HEK293 (cell line): Measurements from ENCODE around the gene CNTN4.

Experiments
- CTCF ChIA-PET: fragments of 350-600 bp; formaldehyde crosslinking; extraction: SDS; loops from one replicate; lab custom pipeline; 2021; ENCODE audit warnings: antibody characterized with exemption; lab: Yijun Ruan, JAX
- POLR2A ChIA-PET: fragments of 300-600 bp; formaldehyde crosslinking; extraction: SDS; loops from one replicate; lab custom pipeline; 2020; ENCODE audit warnings: antibody characterized with exemption, inconsistent platforms; lab: Yijun Ruan, JAX
- H3K27ac ChIP-seq: fragments of 200-500 bp; sonication (Bioruptor generic); 2 replicates; pipeline ENCODE4 v1.5.1; 2014; ENCODE audit warnings: low read depth, low read length, control low read depth, inconsistent platforms; ENCODE audit errors: extremely low read depth
- H3K36me3 ChIP-seq, 2 experiments: fragments of 200-500 bp in 1 of 2; sonication (Bioruptor generic) in 1 of 2; 1 replicate in 1 of 2; 2 replicates in 1 of 2; pipeline ENCODE4 v1.5.1; 2014 to 2017; ENCODE audit warnings: inconsistent platforms in 2 of 2, low read length in 2 of 2; ENCODE audit not compliant: control insufficient read depth in 2 of 2, insufficient read depth in 1 of 2
- H3K4me1 ChIP-seq: fragments of 200-500 bp; sonication (Bioruptor generic); 2 replicates; pipeline ENCODE4 v1.5.1; 2014; ENCODE audit warnings: mild to moderate bottlenecking, low read length, inconsistent platforms; ENCODE audit not compliant: control insufficient read depth, insufficient read depth
- H3K4me3 ChIP-seq: 2 replicates; pipeline ENCODE4 v1.5.1; 2011; ENCODE audit warnings: low read depth, mild to moderate bottlenecking, control low read depth, low read length, moderate library complexity
- H3K9me3 ChIP-seq: fragments of 200-500 bp; sonication (Bioruptor generic); 2 replicates; pipeline ENCODE4 v1.5.1; 2014; ENCODE audit warnings: low read depth, low read length, inconsistent platforms; ENCODE audit not compliant: control insufficient read depth, insufficient read depth
- EGR2 ChIP-seq: fragments of 450-650 bp; formaldehyde crosslinking; IDR thresholded peaks from 2 replicates; pipeline ENCODE4 v1.5.1; 2016; ENCODE audit warnings: low read depth, missing biosample characterization, missing genetic modification characterization
- FEZF1 ChIP-seq: fragments of 450-650 bp; formaldehyde crosslinking; IDR thresholded peaks from 2 replicates; pipeline ENCODE4 v1.5.1; 2016; ENCODE audit warnings: missing biosample characterization, missing genetic modification characterization
- MEIS1 ChIP-seq: sonication (generic); formaldehyde crosslinking; IDR thresholded peaks from 2 replicates; pipeline ENCODE4 v1.8.1; 2022; ENCODE audit warnings: missing genetic modification reagents, mild to moderate bottlenecking, borderline replicate concordance
- REST ChIP-seq: fragments of 450-650 bp; formaldehyde crosslinking; IDR thresholded peaks from 2 replicates; pipeline ENCODE4 v1.5.1; 2016; ENCODE audit warnings: missing biosample characterization, missing genetic modification characterization
- TRIM28 ChIP-seq: IDR thresholded peaks from 2 replicates; pipeline ENCODE4 v1.6.1; 2011; ENCODE audit warnings: low read length, control low read depth, borderline replicate concordance
- ZBTB26 ChIP-seq: fragments of 450-650 bp; formaldehyde crosslinking; optimal IDR thresholded peaks from 2 replicates; pipeline ENCODE3; 2016; ENCODE audit warnings: missing biosample characterization, mild to moderate bottlenecking, missing genetic modification characterization
- ZEB2 ChIP-seq: fragments of 450-650 bp; formaldehyde crosslinking; IDR thresholded peaks from 2 replicates; pipeline ENCODE4 v1.5.1; 2016; ENCODE audit warnings: missing biosample characterization, missing genetic modification characterization
- ZFP37 ChIP-seq: fragments of 450-650 bp; formaldehyde crosslinking; IDR thresholded peaks from 2 replicates; pipeline ENCODE4 v1.5.1; 2016; ENCODE audit warnings: missing biosample characterization, missing genetic modification characterization
- ZNF174 ChIP-seq: fragments of 450-650 bp; formaldehyde crosslinking; IDR thresholded peaks from 2 replicates; pipeline ENCODE4 v1.5.0; 2017; ENCODE audit warnings: missing biosample characterization, mild to moderate bottlenecking, missing genetic modification characterization
- ZNF24 ChIP-seq: fragments of 450-650 bp; formaldehyde crosslinking; IDR thresholded peaks from 2 replicates; pipeline ENCODE4 v1.5.1; 2016; ENCODE audit warnings: missing biosample characterization, missing genetic modification characterization
- ZNF248 ChIP-seq: fragments of 450-650 bp; formaldehyde crosslinking; IDR thresholded peaks from 2 replicates; pipeline ENCODE4 v1.5.1; 2017; ENCODE audit warnings: missing biosample characterization, missing genetic modification characterization
- ZNF280C ChIP-seq: fragments of 450-650 bp; formaldehyde crosslinking; IDR thresholded peaks from 2 replicates; pipeline ENCODE4 v1.5.1; 2016; ENCODE audit warnings: missing biosample characterization, missing genetic modification characterization
- ZNF426 ChIP-seq: fragments of 450-650 bp; formaldehyde crosslinking; IDR thresholded peaks from 2 replicates; pipeline ENCODE4 v1.5.1; 2017; ENCODE audit warnings: missing biosample characterization, missing genetic modification characterization, mild to moderate bottlenecking, inconsistent platforms, moderate library complexity
- ZNF513 ChIP-seq: fragments of 450-650 bp; IDR thresholded peaks from 2 replicates; pipeline ENCODE4 v1.5.1; 2018; ENCODE audit warnings: missing biosample characterization, missing genetic modification characterization
- ZNF585B ChIP-seq: fragments of 450-650 bp; formaldehyde crosslinking; IDR thresholded peaks from 2 replicates; pipeline ENCODE4 v1.5.1; 2016; ENCODE audit warnings: missing biosample characterization, missing genetic modification characterization
- ZNF600 ChIP-seq: fragments of 450-650 bp; formaldehyde crosslinking; IDR thresholded peaks from 2 replicates; pipeline ENCODE4 v1.5.1; 2016; ENCODE audit warnings: missing biosample characterization, missing genetic modification characterization
- ZNF621 ChIP-seq: fragments of 450-650 bp; formaldehyde crosslinking; IDR thresholded peaks from 2 replicates; pipeline ENCODE4 v1.5.1; 2017; ENCODE audit warnings: missing biosample characterization, missing genetic modification characterization
- ZSCAN16 ChIP-seq: fragments of 450-650 bp; formaldehyde crosslinking; IDR thresholded peaks from 2 replicates; pipeline ENCODE4 v1.5.1; 2016; ENCODE audit warnings: missing biosample characterization, missing genetic modification characterization
- ZSCAN18 ChIP-seq: fragments of 450-650 bp; formaldehyde crosslinking; IDR thresholded peaks from 2 replicates; pipeline ENCODE4 v1.5.1; 2016; ENCODE audit warnings: missing biosample characterization, missing genetic modification characterization

The CNTN4 gene

GRCh38 chr3:2661078-2661477 lies 562.4 kb downstream of the CNTN4 start:
- H3K4me1 ChIP-seq: peaks cover 4% of the 10 kb centered on the region; the same call in 1 of the 2 replicates
- no peak for TF ChIP-seq ZSCAN16 (tag by site-specific recombination)
- no peak for TF ChIP-seq ZSCAN18
- TF ChIP-seq EGR2 (tag by site-specific recombination): no peak
- TF ChIP-seq TRIM28: no peak
- no peak for TF ChIP-seq REST (tag by site-specific recombination)
- TF ChIP-seq ZFP37 (tag by site-specific recombination): no peak
- no peak for TF ChIP-seq ZBTB26 (tag by site-specific recombination)
- TF ChIP-seq MEIS1: no peak
- TF ChIP-seq ZNF621 (tag by site-specific recombination): no peak
- TF ChIP-seq ZNF248 (tag by site-specific recombination): no peak
- TF ChIP-seq ZNF600 (tag by site-specific recombination): no peak
- no peak for TF ChIP-seq ZNF280C (tag by site-specific recombination)
- no peak for TF ChIP-seq ZEB2 (tag by site-specific recombination)
- no peak for TF ChIP-seq ZNF513 (tag by site-specific recombination)
- TF ChIP-seq ZNF174 (tag by site-specific recombination): no peak
- no peak for TF ChIP-seq FEZF1 (tag by site-specific recombination)
- TF ChIP-seq ZNF24 (tag by site-specific recombination): no peak
- TF ChIP-seq ZNF426 (tag by site-specific recombination): no peak
- TF ChIP-seq ZNF585B (tag by site-specific recombination): no peak
- TF ChIP-seq, all 188 proteins: peak for 0
- CTCF ChIA-PET: no interaction called here
- H3K36me3 ChIP-seq: no peaks in the 10 kb centered on the region
- no peak overlapping the region for H3K4me3 ChIP-seq
- H3K27ac ChIP-seq: no peak overlapping the region
- POLR2A ChIA-PET: no interaction called here
- H3K9me3 ChIP-seq: no peaks in the 10 kb centered on the region
